GM18526 (cell line): ENCODE measurements around the gene SPAG5.

Experiments used
- POLR2A ChIP-seq: IDR thresholded peaks from 3 replicates; pipeline ENCODE4 v1.6.1; 2011; ENCODE audit not compliant: insufficient read length; ENCODE audit errors: extremely low read depth

Gene SPAG5

GRCh38 chr17:28547096-28547622, 51.7 kb downstream of the SPAG5 start:
- no peak for TF ChIP-seq POLR2A

- TF ChIP-seq POLR2A = no peak
Measured at GRCh38 chr17:28545787-28546415, 52.9 kb downstream of the SPAG5 start.

GRCh38 chr17:28545141-28545503, 53.7 kb downstream of the SPAG5 start:
- TF ChIP-seq POLR2A = no peak

GRCh38 chr17:28544402-28545140, 54.3 kb downstream of the SPAG5 start:
- no peak for TF ChIP-seq POLR2A

GRCh38 chr17:28541439-28541838, 57.4 kb downstream of the SPAG5 start:
- no peak for TF ChIP-seq POLR2A

- no peak for TF ChIP-seq POLR2A
Measured at GRCh38 chr17:28540231-28540630, 58.6 kb downstream of the SPAG5 start.

GRCh38 chr17:28538296-28538895, 60.4 kb downstream of the SPAG5 start:
- TF ChIP-seq POLR2A = no peak

GRCh38 chr17:28537219-28537610, 61.6 kb downstream of the SPAG5 start:
- TF ChIP-seq POLR2A = no peak

- TF ChIP-seq POLR2A = no peak
Measured at GRCh38 chr17:28536532-28537218, 62.1 kb downstream of the SPAG5 start.

GRCh38 chr17:28534740-28535375, 64.0 kb downstream of the SPAG5 start:
- no peak for TF ChIP-seq POLR2A

GRCh38 chr17:28533091-28533807, 65.6 kb downstream of the SPAG5 start:
- TF ChIP-seq POLR2A = no peak

GRCh38 chr17:28532050-28532960, 66.5 kb downstream of the SPAG5 start:
- TF ChIP-seq POLR2A = no peak

- TF ChIP-seq POLR2A = no peak
Measured at GRCh38 chr17:28530926-28531325, 67.9 kb downstream of the SPAG5 start.

- TF ChIP-seq POLR2A = no peak
Measured at GRCh38 chr17:28530250-28530649, 68.6 kb downstream of the SPAG5 start.

GRCh38 chr17:28529013-28529400, 69.8 kb downstream of the SPAG5 start:
- TF ChIP-seq POLR2A = no peak
